Neural progenitor cell (in vitro differentiated cells): Measurements from ENCODE around the gene PHF1. TPM values are rescaled to one million over a fixed set of nuclear protein-coding genes. Genes with fewer than 3 reads are reported as not detected.

Experiments used
- DNase-seq: peaks from one replicate; pipeline ENCODE4 v3.0.0-alpha.2; 2016; ENCODE audit warnings: low spot score
- H2AFZ ChIP-seq: fragments of 200-600 bp; sonication (generic); replicated peaks from 2 replicates; pipeline ENCODE4 v1.6.1; 2016; ENCODE audit warnings: antibody characterized with exemption
- H3F3A ChIP-seq: fragments of 200-600 bp; sonication (generic); 2 replicates; pipeline ENCODE4 v1.6.1; 2016; ENCODE audit warnings: antibody characterized with exemption, low read depth
- H3K27ac ChIP-seq: fragments of 200-600 bp; sonication (generic); 2 replicates; pipeline ENCODE4 v1.5.1; 2016; ENCODE audit warnings: mild to moderate bottlenecking
- H3K27me3 ChIP-seq: fragments of 200-600 bp; sonication (generic); 2 replicates; pipeline ENCODE4 v1.6.1; 2016; ENCODE audit warnings: mild to moderate bottlenecking, moderate library complexity
- H3K36me3 ChIP-seq: fragments of 200-600 bp; sonication (generic); 2 replicates; pipeline ENCODE4 v1.5.1; 2016
- H3K4me1 ChIP-seq: fragments of 200-600 bp; sonication (generic); 2 replicates; pipeline ENCODE4 v1.6.1; 2016; ENCODE audit warnings: mixed run types
- H3K4me2 ChIP-seq: fragments of 200-600 bp; sonication (generic); 2 replicates; pipeline ENCODE4 v1.6.1; 2016
- H3K4me3 ChIP-seq: fragments of 200-600 bp; sonication (generic); 2 replicates; pipeline ENCODE4 v1.5.1; 2016
- H3K79me2 ChIP-seq: fragments of 200-600 bp; sonication (generic); 2 replicates; pipeline ENCODE4 v1.6.1; 2016; ENCODE audit warnings: low read depth
- H3K9ac ChIP-seq: fragments of 200-600 bp; sonication (generic); 2 replicates; pipeline ENCODE4 v1.6.1; 2016
- H3K9me3 ChIP-seq: fragments of 200-600 bp; sonication (generic); 2 replicates; pipeline ENCODE4 v1.5.1; 2016; ENCODE audit warnings: low read depth
- H4K20me1 ChIP-seq: fragments of 200-600 bp; sonication (generic); 2 replicates; pipeline ENCODE4 v1.6.1; 2016; ENCODE audit warnings: low read depth
- H3K27ac Mint-ChIP-seq: 3 replicates; pipeline ENCODE4 v1.8.0; 2021; ENCODE audit warnings: mixed read lengths
- H3K27me3 Mint-ChIP-seq: 2 replicates; pipeline ENCODE4 v1.8.0; 2022; ENCODE audit warnings: low read depth, mild to moderate bottlenecking, inconsistent platforms, moderate library complexity, mixed read lengths; ENCODE audit not compliant: insufficient read depth
- H3K36me3 Mint-ChIP-seq: 3 replicates; pipeline ENCODE4 v1.8.0; 2021; ENCODE audit warnings: mixed read lengths
- H3K4me1 Mint-ChIP-seq: 3 replicates; pipeline ENCODE4 v1.8.0; 2021; ENCODE audit warnings: mixed read lengths
- H3K4me3 Mint-ChIP-seq: 3 replicates; pipeline ENCODE4 v1.8.0; 2021; ENCODE audit warnings: mild to moderate bottlenecking, moderate library complexity, mixed read lengths
- H3K9me3 Mint-ChIP-seq: 3 replicates; pipeline ENCODE4 v1.8.0; 2020; ENCODE audit warnings: mixed read lengths
- CTCF ChIP-seq: fragments of 200-600 bp; sonication (generic); IDR thresholded peaks from 2 replicates; pipeline ENCODE4 v1.5.1; 2017; ENCODE audit warnings: antibody characterized with exemption, mild to moderate bottlenecking
- EZH2 ChIP-seq: fragments of 200-600 bp; sonication (generic); IDR thresholded peaks from 2 replicates; pipeline ENCODE4 v1.6.1; 2017; ENCODE audit warnings: antibody characterized with exemption, mild to moderate bottlenecking, moderate library complexity
- EZH2phosphoT487 ChIP-seq: fragments of 200-600 bp; sonication (generic); IDR thresholded peaks from 2 replicates; pipeline ENCODE4 v1.6.1; 2017; ENCODE audit warnings: antibody characterized with exemption
- total RNA-seq: library from RNA; depleted of rRNA; stranded (reverse); fragments of >200 nt; gene quantifications from 2 replicates; pipeline ENCODE4 v1.2.3, GENCODE V29; 2015; ENCODE audit warnings: low replicate concordance

PHF1 gene
- total RNA-seq, 1 donor from 2014 or later: 25.6 TPM

- H4K20me1 ChIP-seq: peaks cover 44% of the 10 kb centered on the region
- H3K4me2 ChIP-seq: peak overlapping the region; percentile 90
- Mint-ChIP-seq H3K4me1 (peaks cover 38% of the 10 kb centered on the region), H3K27ac (peak overlapping the region; percentile 91), H3K36me3 (peaks cover 16% of the 10 kb centered on the region), H3K4me3 (peak overlapping the region; percentile 99), H3K27me3 (peaks cover 5% of the 10 kb centered on the region), H3K9me3 (no peaks in the 10 kb centered on the region)
- peak overlapping the region; percentile 33 for H3K27ac ChIP-seq
- no peaks in the 10 kb centered on the region for H3K27me3 ChIP-seq
- H3F3A ChIP-seq: peaks cover 13% of the 10 kb centered on the region
- peak overlapping the region; percentile 2 for H2AFZ ChIP-seq
- H3K9me3 ChIP-seq: no peaks in the 10 kb centered on the region
- no peaks in the 10 kb centered on the region for H3K36me3 ChIP-seq
- peak overlapping the region; percentile 73 for H3K4me3 ChIP-seq
- TF ChIP-seq EZH2phosphoT487: no peak
- no peak for TF ChIP-seq EZH2
- TF ChIP-seq CTCF: no peak
- peak; percentile 28 for DNase-seq
- peak overlapping the region; percentile 64 for H3K9ac ChIP-seq
- peaks cover 23% of the 10 kb centered on the region for H3K4me1 ChIP-seq
- H3K79me2 ChIP-seq: peaks cover 53% of the 10 kb centered on the region
Observed at GRCh38 chr6:33391922-33392594, 18.8 kb upstream of the PHF1 start.

DNA sequence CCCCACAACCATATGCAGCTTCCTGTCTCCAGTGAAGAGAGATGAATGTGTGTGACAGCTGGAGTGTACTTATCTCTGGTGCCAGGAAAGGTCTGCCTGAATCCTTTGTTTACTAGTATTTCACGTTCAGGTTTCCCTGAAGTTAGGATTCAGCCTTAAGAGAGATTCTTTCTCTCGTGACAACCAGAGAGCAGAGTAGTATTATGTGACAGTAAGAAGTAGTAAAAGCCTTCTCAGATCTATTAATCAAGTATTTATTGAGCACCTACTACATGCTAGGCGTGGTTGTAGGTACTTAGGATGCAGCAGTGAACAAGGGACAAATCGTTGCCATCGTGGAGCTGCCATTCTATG lies 18.2 kb upstream of the PHF1 start:
- Histone ChIP-seq H3K9me3 (no peaks in the 10 kb centered on the region), H3K4me3 (peak overlapping the region; percentile 73), H3K27ac (no peak overlapping the region), H3K4me2 (peak overlapping the region; percentile 90), H3K79me2 (peaks cover 58% of the 10 kb centered on the region), H4K20me1 (peaks cover 50% of the 10 kb centered on the region), H3K27me3 (no peaks in the 10 kb centered on the region), H3K4me1 (peaks cover 23% of the 10 kb centered on the region), H3K36me3 (no peaks in the 10 kb centered on the region), H3K9ac (peak overlapping the region; percentile 64), H3F3A (peaks cover 13% of the 10 kb centered on the region), H2AFZ (no peak overlapping the region)
- Mint-ChIP-seq H3K27ac (peak overlapping the region; percentile 91), H3K27me3 (peaks cover 5% of the 10 kb centered on the region), H3K36me3 (peaks cover 18% of the 10 kb centered on the region), H3K4me1 (peaks cover 38% of the 10 kb centered on the region), H3K9me3 (no peaks in the 10 kb centered on the region), H3K4me3 (peak overlapping the region; percentile 99)
- no peak for TF ChIP-seq EZH2
- DNase-seq: no peak

DNA sequence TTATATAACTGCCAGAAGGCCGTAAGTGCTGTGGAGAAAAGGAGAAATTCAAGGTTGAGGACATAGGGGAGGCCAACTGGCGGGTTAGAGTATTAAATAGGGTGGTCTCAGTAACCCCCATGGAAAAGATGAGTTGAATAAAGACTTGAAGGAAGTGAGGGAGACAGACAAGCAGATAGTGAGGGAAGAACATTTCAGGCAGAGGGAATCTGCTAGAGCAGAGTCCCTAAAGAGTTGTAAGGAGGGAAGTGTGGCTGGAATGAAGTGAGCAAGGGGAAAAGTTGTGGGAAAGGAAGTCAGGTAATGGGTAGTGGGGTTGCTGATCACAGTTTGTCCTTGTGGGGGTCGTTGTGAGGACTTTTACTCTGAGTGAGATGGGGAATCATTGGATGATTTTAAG lies 17.8 kb upstream of the PHF1 start:
- H2AFZ ChIP-seq: no peak overlapping the region

More for the DNA sequence above, 17.8 kb upstream of the PHF1 start:
- Histone ChIP-seq H3K4me2 (peak overlapping the region; percentile 90), H3K27ac (no peak overlapping the region), H3K4me3 (peak overlapping the region; percentile 73), H3K4me1 (peaks cover 23% of the 10 kb centered on the region), H3K79me2 (peaks cover 62% of the 10 kb centered on the region), H4K20me1 (peaks cover 54% of the 10 kb centered on the region), H3K27me3 (no peaks in the 10 kb centered on the region), H3K36me3 (no peaks in the 10 kb centered on the region), H3K9ac (peak overlapping the region; percentile 64), H3K9me3 (no peaks in the 10 kb centered on the region), H3F3A (peaks cover 13% of the 10 kb centered on the region)
- DNase-seq: no peak
- Mint-ChIP-seq H3K4me1 (peaks cover 38% of the 10 kb centered on the region), H3K27ac (peak overlapping the region; percentile 2), H3K36me3 (peaks cover 21% of the 10 kb centered on the region), H3K4me3 (peak overlapping the region; percentile 99), H3K9me3 (no peaks in the 10 kb centered on the region), H3K27me3 (peaks cover 5% of the 10 kb centered on the region)
- TF ChIP-seq EZH2 (no peak), CTCF (no peak), EZH2phosphoT487 (no peak)
